IMR-90 (cell line): ENCODE results near the gene CLEC4A. TPM values are rescaled to one million over a fixed set of nuclear protein-coding genes. Genes with fewer than 3 reads are reported as not detected.
"Not testable (repeated sequence)": the region's sequence is repeated elsewhere in the genome, so short reads cannot be mapped to it uniquely, and the experiment has no call there.

Experiments used
- ATAC-seq: fragments of 200-7000 bp; cut with Tn5 transposase; 2 replicates; pipeline ENCODE4 v1.9.1; 2020; ENCODE audit warnings: low read depth, mild to moderate bottlenecking, moderate library complexity
- BruUV-seq: library from RNA; stranded (reverse); fragments of 400-500 nt; replicated peaks from 2 replicates; lab custom pipeline; 2021; lab: Mats Ljungman, UMichigan
- CTCF ChIA-PET: fragments of 300-600 bp; formaldehyde crosslinking; extraction: SDS; loops from one replicate; lab custom pipeline; 2021; ENCODE audit warnings: antibody characterized with exemption; lab: Yijun Ruan, JAX
- POLR2A ChIA-PET: fragments of 300-600 bp; sonication (Branson Sonifier 250); formaldehyde crosslinking; loops from one replicate; lab custom pipeline; 2022; ENCODE audit warnings: antibody characterized with exemption; ENCODE audit not compliant: unreplicated experiment; lab: Charles Lee
- DNase-seq: peaks from one replicate; pipeline ENCODE4 v3.0.0; 2013
- H2AFZ ChIP-seq: replicated peaks from 2 replicates; pipeline ENCODE3; 2013; ENCODE audit warnings: low read length, mild to moderate bottlenecking; ENCODE audit not compliant: poor library complexity
- H2AK5ac ChIP-seq: 2 replicates; pipeline ENCODE4 v1.6.1; 2013; ENCODE audit warnings: low read depth, low read length, inconsistent platforms
- H2AK9ac ChIP-seq: replicated peaks from 2 replicates; pipeline ENCODE3; 2013; ENCODE audit warnings: mild to moderate bottlenecking, low read depth, low read length, moderate library complexity; ENCODE audit not compliant: poor library complexity
- H2BK120ac ChIP-seq: 2 replicates; pipeline ENCODE4 v1.6.1; 2013; ENCODE audit warnings: low read depth, low read length, inconsistent platforms
- H2BK15ac ChIP-seq: 3 replicates; pipeline ENCODE4 v1.6.1; 2013; ENCODE audit warnings: low read depth, low read length, inconsistent platforms
- H2BK20ac ChIP-seq: 2 replicates; pipeline ENCODE4 v1.6.1; 2013; ENCODE audit warnings: low read depth, mild to moderate bottlenecking, inconsistent platforms, low read length, moderate library complexity
- H2BK5ac ChIP-seq: 2 replicates; pipeline ENCODE4 v1.6.1; 2013; ENCODE audit warnings: mild to moderate bottlenecking, low read depth, low read length, inconsistent platforms; ENCODE audit not compliant: poor library complexity, severe bottlenecking
- H3K14ac ChIP-seq: replicated peaks from 2 replicates; pipeline ENCODE4 v1.6.1; 2013; ENCODE audit warnings: low read depth, low read length, inconsistent platforms
- H3K18ac ChIP-seq: 2 replicates; pipeline ENCODE4 v1.6.1; 2013; ENCODE audit warnings: low read depth, low read length, control low read depth
- H3K23ac ChIP-seq: 2 replicates; pipeline ENCODE4 v1.6.1; 2013; ENCODE audit warnings: low read depth, low read length, inconsistent platforms
- H3K27ac ChIP-seq: 2 replicates; pipeline ENCODE4 v1.5.1; 2013; ENCODE audit warnings: mild to moderate bottlenecking, control low read depth, low read length; ENCODE audit not compliant: insufficient read depth
- H3K27me3 ChIP-seq: 2 replicates; pipeline ENCODE4 v1.6.1; 2013; ENCODE audit warnings: low read length; ENCODE audit not compliant: control insufficient read depth, insufficient read depth
- H3K36me3 ChIP-seq: 2 replicates; pipeline ENCODE4 v1.6.1; 2013; ENCODE audit warnings: low read length, mixed read lengths; ENCODE audit not compliant: control insufficient read depth, insufficient read depth
- H3K4ac ChIP-seq: 2 replicates; pipeline ENCODE4 v1.6.1; 2013; ENCODE audit warnings: low read depth, low read length, inconsistent platforms
- H3K4me1 ChIP-seq: 2 replicates; pipeline ENCODE4 v1.6.1; 2013; ENCODE audit warnings: low read length, mixed read lengths; ENCODE audit not compliant: control insufficient read depth, insufficient read depth
- H3K4me2 ChIP-seq: 2 replicates; pipeline ENCODE4 v1.6.1; 2013; ENCODE audit warnings: low read depth, mild to moderate bottlenecking, control low read depth, low read length, moderate library complexity
- H3K4me3 ChIP-seq: 2 replicates; pipeline ENCODE4 v1.5.1; 2013; ENCODE audit warnings: low read depth, mild to moderate bottlenecking, control low read depth, low read length, moderate library complexity; ENCODE audit not compliant: insufficient read depth
- H3K56ac ChIP-seq: 2 replicates; pipeline ENCODE4 v1.6.1; 2013; ENCODE audit warnings: low read length, inconsistent platforms; ENCODE audit not compliant: insufficient read depth; ENCODE audit errors: extremely low read depth
- H3K79me1 ChIP-seq, 2 experiments: 2 replicates each; pipeline ENCODE4 v1.6.1; 2013; ENCODE audit warnings: low read length in 2 of 2, inconsistent platforms in 1 of 2, low read depth in 1 of 2
- H3K9ac ChIP-seq: 2 replicates; pipeline ENCODE4 v1.6.1; 2013; ENCODE audit warnings: low read depth, low read length, control low read depth
- H3K9me1 ChIP-seq: 2 replicates; pipeline ENCODE4 v1.6.1; 2013; ENCODE audit warnings: low read length, inconsistent platforms; ENCODE audit not compliant: insufficient read depth
- H3K9me3 ChIP-seq: 2 replicates; pipeline ENCODE4 v1.6.1; 2013; ENCODE audit warnings: low read length; ENCODE audit not compliant: control insufficient read depth, insufficient read depth
- H4K20me1 ChIP-seq: 2 replicates; pipeline ENCODE4 v1.6.1; 2013; ENCODE audit warnings: low read length, inconsistent platforms; ENCODE audit not compliant: insufficient read depth
- H4K5ac ChIP-seq: 2 replicates; pipeline ENCODE4 v1.6.1; 2013; ENCODE audit warnings: mild to moderate bottlenecking, low read depth, low read length, control low read depth
- H4K8ac ChIP-seq, 2 experiments: 2 replicates each; pipeline ENCODE4 v1.6.1; 2013; ENCODE audit warnings: low read depth in 2 of 2, low read length in 2 of 2, control low read depth in 1 of 2, inconsistent platforms in 1 of 2
- H4K91ac ChIP-seq: 2 replicates; pipeline ENCODE4 v1.6.1; 2013; ENCODE audit warnings: low read depth, low read length, inconsistent platforms; ENCODE audit not compliant: insufficient read depth
- WGBS, 2 experiments: methylation state at CpG; one replicate each; pipeline versions ENCODE4 v1.1.5 to v1.1.7; 2013; ENCODE audit warnings: missing lambda C conversion rate in 2 of 2; ENCODE audit not compliant: insufficient read length in 1 of 2; ENCODE audit errors: extremely low coverage in 2 of 2; 5-methylcytosine and 5-hydroxymethylcytosine counted together
- dilution Hi-C: fragments of 300-500 bp; cut with HindIII; formaldehyde crosslinking; loops from one replicate; pipeline ENCODE4 v1.14.3; 2018; ENCODE audit warnings: low sequenced_read_pairs; ENCODE audit not compliant: unreplicated experiment
- in situ Hi-C: fragments of 300-500 bp; cut with MboI; formaldehyde crosslinking; loops from 3 replicates; pipeline ENCODE4 v1.14.3; 2019; ENCODE audit warnings: low sequenced_read_pairs, inconsistent platforms, mixed read lengths
- intact Hi-C: fragments of 100-400 bp; cut with micrococcal nuclease; formaldehyde crosslinking; loops from 2 replicates; pipeline ENCODE4 v1.10.0; 2022
- polyA plus RNA-seq, 3 experiments: library from polyadenylated mRNA; depleted of rRNA; stranded (reverse); fragments of >200 nt; gene quantifications; 2 replicates each; pipeline ENCODE4 v1.2.3, GENCODE V29; 2012; ENCODE audit warnings: low replicate concordance in 1 of 3
- total RNA-seq: library from RNA; depleted of rRNA; stranded (reverse); fragments of >200 nt; gene quantifications from 2 replicates; pipeline ENCODE4 v1.2.3, GENCODE V29; 2012

The CLEC4A gene
- total and polyA plus RNA-seq, 2 of the 4 experiments (the other 2 are of a cell fraction), result 0.29 TPM; not detected in 1

GRCh38 chr12:8089277-8089676 is 34.1 kb upstream of the CLEC4A start:
- H2BK5ac ChIP-seq, H3K9me3 ChIP-seq, ATAC-seq, dilution Hi-C loops, H2BK20ac ChIP-seq, H3K4me3 ChIP-seq, H2AK9ac ChIP-seq, H2BK15ac ChIP-seq, intact Hi-C loops, H4K91ac ChIP-seq, H2AK5ac ChIP-seq, H3K4me2 ChIP-seq, H2BK120ac ChIP-seq, H3K4me1 ChIP-seq, H3K18ac ChIP-seq, BruUV-seq, DNase-seq, H3K56ac ChIP-seq, H3K9ac ChIP-seq, H3K4ac ChIP-seq, H3K27me3 ChIP-seq, H3K9me1 ChIP-seq, H3K27ac ChIP-seq, in situ Hi-C loops, H3K23ac ChIP-seq, H3K14ac ChIP-seq, H4K8ac ChIP-seq, POLR2A ChIA-PET, H4K5ac ChIP-seq, H2AFZ ChIP-seq, H4K20me1 ChIP-seq: not testable (repeated sequence)
- CTCF ChIA-PET, result interaction anchor here (0.5 kb wide), 1 partner anchor 112 kb away, joined by 3 read pairs; no protein-coding TSS in a partner anchor
- WGBS, 2 experiments, result 90% methylated on average over 5 of the region's 11 CpGs; no CpG with 5 or more reads in 1 of the 2 experiments
- Histone ChIP-seq H3K79me1 (peaks cover 8 to 32% of the 10 kb centered on the region in 2 experiments), H3K36me3 (peaks cover 28% of the 10 kb centered on the region)
